AG09319 (cell line): Measurements from ENCODE around the gene HDAC9.

Experiments used
- DNase-seq: peaks from one replicate; pipeline ENCODE4 v3.0.0-alpha.2; 2010; ENCODE audit warnings: low read depth; ENCODE audit errors: extremely low read depth
- TF ChIP-seq, protein P1 (sequence below): IDR thresholded peaks from 2 replicates; pipeline ENCODE4 v1.5.1; 2011; ENCODE audit warnings: low read depth, mild to moderate bottlenecking, inconsistent platforms, low read length, moderate library complexity

Gene HDAC9

DNA sequence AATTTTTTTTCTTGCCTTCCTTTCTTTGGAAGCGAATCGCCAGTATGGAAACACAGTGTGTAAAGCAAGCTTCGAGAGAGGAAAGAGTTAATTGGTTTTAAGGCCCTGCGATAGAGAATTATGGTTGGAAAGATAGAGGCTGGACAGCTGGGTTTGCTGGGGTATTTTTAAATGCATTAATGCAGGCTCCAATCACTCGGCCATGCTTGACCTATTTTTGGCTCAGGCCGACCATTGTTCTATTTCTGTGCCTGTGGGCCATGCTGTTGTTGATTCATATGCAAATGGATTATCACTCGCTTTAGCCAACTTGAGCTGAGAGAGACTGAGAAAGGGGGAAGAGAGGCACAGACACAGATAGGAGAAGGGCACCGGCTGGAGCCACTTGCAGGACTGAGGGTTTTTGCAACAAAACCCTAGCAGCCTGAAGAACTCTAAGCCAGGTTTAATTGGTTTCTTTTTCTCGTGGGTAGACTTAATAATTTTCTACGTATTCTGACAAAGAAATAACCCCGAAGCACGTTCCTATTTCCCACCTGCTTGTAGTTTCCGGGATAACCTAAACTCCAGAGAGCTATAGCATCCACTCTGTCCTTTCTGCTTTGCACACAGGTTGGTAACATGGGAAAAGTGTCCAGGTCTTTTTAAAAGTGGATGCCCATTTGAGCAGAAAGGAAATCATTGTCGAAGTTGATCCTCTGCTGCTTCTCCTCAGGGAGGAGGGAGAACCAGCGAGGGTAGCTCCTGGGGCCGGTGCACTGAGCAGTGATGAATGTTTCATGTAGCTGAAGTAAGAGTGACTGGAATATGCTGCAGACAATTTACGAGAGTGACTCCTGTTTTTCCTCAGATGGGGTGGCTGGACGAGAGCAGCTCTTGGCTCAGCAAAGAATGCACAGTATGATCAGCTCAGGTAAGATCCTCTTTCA lies at the start of gene HDAC9:
TSS of gene HDAC9 (plus strand) at position 338 of the 929 bp plus-strand sequence. CDS start at position 892, 554 bp downstream.
- no peak for DNase-seq
- TF ChIP-seq, protein P1, sequence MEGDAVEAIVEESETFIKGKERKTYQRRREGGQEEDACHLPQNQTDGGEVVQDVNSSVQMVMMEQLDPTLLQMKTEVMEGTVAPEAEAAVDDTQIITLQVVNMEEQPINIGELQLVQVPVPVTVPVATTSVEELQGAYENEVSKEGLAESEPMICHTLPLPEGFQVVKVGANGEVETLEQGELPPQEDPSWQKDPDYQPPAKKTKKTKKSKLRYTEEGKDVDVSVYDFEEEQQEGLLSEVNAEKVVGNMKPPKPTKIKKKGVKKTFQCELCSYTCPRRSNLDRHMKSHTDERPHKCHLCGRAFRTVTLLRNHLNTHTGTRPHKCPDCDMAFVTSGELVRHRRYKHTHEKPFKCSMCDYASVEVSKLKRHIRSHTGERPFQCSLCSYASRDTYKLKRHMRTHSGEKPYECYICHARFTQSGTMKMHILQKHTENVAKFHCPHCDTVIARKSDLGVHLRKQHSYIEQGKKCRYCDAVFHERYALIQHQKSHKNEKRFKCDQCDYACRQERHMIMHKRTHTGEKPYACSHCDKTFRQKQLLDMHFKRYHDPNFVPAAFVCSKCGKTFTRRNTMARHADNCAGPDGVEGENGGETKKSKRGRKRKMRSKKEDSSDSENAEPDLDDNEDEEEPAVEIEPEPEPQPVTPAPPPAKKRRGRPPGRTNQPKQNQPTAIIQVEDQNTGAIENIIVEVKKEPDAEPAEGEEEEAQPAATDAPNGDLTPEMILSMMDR: no peak

DNA sequence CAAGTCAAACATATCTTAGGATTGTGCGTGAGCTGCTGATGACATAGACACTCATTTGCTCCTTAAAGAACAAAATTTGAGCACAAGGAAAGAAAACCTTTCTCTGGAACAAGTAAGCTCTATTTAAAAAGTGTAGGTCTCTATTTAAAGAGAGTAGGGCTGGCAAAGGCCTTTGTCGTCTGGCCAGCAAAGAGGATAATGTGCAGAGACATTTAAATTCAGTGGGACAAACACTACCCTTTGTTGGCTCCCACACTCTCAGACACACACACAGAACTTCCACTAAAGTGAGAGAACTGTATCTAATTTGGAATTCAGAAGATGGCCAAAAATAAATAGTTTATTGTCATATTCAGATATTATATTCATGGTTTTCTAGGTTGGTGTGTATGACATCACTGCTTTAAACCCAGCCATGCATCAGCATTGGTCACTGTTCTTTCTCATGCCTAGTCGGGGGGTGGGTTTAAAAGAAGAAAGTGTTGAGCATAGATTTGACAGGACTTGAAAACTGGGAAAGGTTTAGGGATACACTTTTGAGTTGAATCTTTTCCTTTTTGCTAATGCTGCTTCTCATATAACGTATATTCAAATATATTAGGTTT lies 49.5 kb upstream of the HDAC9 start:
- DNase-seq: no peak
- TF ChIP-seq, protein P1: no peak

DNA sequence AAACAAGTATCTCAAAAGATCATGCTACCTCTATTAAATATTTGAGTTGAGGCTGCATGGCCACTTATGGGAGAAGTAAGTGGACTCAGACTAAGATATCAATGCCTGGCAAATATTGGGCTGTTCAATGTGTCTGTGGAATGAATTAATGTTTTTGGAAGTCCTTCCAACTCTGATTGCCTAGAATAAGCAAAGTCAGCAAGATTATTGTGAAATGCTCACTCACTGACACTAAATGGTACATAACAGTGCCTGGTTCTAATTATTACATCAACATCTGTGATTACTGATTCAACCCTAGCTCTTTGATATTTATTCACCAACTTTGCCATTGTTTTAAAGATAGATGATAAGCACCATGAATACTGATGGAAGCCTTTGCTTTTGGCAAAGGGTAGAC lies 45.5 kb upstream of the HDAC9 start:
- TF ChIP-seq, protein P1: no peak

DNA sequence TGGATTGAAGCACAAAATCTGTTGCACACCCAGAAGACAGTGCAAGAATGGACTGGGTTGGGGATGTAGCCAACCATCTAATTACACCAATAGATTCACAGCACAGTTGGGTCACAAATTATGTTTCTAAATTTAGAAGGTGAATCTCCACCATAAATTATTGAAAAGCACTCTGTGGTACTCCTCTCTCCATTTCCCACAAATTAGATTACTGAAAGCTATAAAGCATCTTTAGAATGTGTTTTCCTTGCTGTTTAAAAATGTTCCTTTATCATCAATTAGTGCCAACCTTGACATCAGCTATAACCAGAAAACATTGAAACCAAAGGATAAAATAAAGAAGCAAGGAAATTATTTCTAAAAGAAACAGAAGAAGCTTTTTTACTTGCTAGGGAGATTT lies 39.9 kb upstream of the HDAC9 start:
- TF ChIP-seq, protein P1: no peak
- no peak for DNase-seq

More for the DNA sequence above, 45.5 kb upstream of the HDAC9 start:
- DNase-seq: no peak

DNA sequence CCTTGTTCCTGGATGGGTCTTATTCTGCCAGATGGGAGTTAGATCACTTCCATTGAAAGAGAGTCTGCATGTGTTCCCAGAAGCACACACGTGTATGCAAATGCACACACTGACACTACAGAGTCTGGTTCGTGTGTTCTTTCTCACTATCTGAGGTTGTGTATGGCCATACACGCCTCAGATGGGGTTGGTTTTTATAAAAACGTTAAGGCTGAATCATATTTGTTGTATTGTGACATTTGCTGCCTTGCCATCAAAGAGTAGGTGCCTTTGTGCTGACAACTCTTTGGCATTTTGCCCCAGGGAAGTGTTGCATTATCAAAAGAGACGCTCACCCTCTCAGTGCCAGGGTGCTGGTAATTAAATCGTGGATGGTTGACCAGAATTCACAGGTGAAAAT lies 37.7 kb upstream of the HDAC9 start:
- no peak for DNase-seq
- TF ChIP-seq, protein P1: no peak

DNA sequence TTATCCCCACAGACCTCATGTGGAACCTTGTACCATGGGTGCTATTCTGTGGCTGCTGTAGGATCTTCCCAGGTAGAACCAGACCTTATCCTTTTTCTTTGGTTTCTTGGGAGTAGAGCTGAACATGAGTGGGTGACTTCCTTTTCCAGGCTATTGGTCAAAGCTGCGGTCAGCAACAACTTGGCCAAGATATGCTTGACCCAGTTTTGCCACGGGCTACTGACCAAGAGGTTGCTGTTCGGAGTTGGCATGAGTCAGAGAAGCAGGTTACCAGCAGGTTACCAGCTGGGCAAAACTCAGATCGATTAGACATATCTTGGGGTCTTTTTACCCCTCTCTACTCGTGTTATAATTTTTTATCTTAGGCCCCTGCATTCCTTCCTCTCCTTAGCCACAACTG lies 36.7 kb upstream of the HDAC9 start:
- TF ChIP-seq, protein P1: no peak
- DNase-seq: no peak
